Muscle layer of colon (tissue), 2 donors: ENCODE results near the gene PSEN2.

Experiments
- H3K27ac ChIP-seq: one replicate; pipeline ENCODE4 v1.7.0; 2013; ENCODE audit warnings: low read depth, mild to moderate bottlenecking, low read length, moderate library complexity
- H3K27me3 ChIP-seq, 2 donors: one replicate each; pipeline ENCODE4 v1.7.0; 2013; ENCODE audit warnings: low read length in 2 of 2, mild to moderate bottlenecking in 2 of 2; ENCODE audit not compliant: insufficient read depth in 2 of 2, control insufficient read depth in 1 of 2
- H3K36me3 ChIP-seq: one replicate; pipeline ENCODE4 v1.7.0; 2013; ENCODE audit warnings: mild to moderate bottlenecking, low read length; ENCODE audit not compliant: insufficient read depth
- H3K4me1 ChIP-seq: one replicate; pipeline ENCODE4 v1.7.0; 2013; ENCODE audit warnings: mild to moderate bottlenecking, low read length; ENCODE audit not compliant: insufficient read depth
- H3K4me3 ChIP-seq, 2 donors: one replicate each; pipeline ENCODE4 v1.7.0; 2013; ENCODE audit warnings: low read length in 2 of 2, low read depth in 1 of 2, mild to moderate bottlenecking in 1 of 2, moderate library complexity in 1 of 2
- H3K9ac ChIP-seq: one replicate; pipeline ENCODE4 v1.7.0; 2013; ENCODE audit warnings: low read length
- H3K9me3 ChIP-seq: one replicate; pipeline ENCODE4 v1.7.0; 2013; ENCODE audit warnings: mild to moderate bottlenecking, low read length
- donor health status: abdominal sarcoma.
- donor health status: Adenocarcinoma of cecum.

Gene PSEN2

DNA sequence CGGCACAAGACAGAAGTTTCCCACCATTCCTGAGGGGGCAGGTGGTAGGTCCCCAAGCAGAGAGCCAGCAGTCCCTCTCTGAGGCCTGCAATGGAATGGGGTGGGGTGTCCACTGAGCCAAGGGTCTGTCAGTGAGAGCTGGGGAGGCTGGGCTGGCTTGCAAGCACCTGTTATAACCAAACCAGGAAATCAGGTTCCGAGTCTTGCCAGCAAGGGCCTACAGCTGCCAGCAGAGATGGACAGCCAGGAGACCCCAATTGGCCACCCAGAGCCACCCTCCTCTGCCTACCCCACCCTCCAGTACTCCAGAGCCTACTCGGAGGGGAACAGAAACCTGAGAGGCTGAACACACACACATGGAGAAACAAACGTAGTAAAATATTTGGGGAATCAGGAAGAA is 32.2 kb downstream of the PSEN2 start:
- Histone ChIP-seq H3K27me3 (no peaks in the 10 kb centered on the region), H3K27ac (no peak overlapping the region), H3K4me1 (peaks cover 15% of the 10 kb centered on the region), H3K9ac (no peak overlapping the region), H3K4me3 (no peak overlapping the region), H3K36me3 (peaks cover 21% of the 10 kb centered on the region), H3K9me3 (no peaks in the 10 kb centered on the region)

GRCh38 chr1:226903819-226904716 is 33.7 kb downstream of the PSEN2 start:
- peaks cover 29% of the 10 kb centered on the region for H3K36me3 ChIP-seq
- H3K27me3 ChIP-seq: no peaks in the 10 kb centered on the region
- no peak overlapping the region for H3K9ac ChIP-seq
- H3K4me3 ChIP-seq: no peak overlapping the region
- H3K9me3 ChIP-seq: no peaks in the 10 kb centered on the region
- peaks cover 15% of the 10 kb centered on the region for H3K4me1 ChIP-seq
- peak overlapping the region; percentile 61 for H3K27ac ChIP-seq

DNA sequence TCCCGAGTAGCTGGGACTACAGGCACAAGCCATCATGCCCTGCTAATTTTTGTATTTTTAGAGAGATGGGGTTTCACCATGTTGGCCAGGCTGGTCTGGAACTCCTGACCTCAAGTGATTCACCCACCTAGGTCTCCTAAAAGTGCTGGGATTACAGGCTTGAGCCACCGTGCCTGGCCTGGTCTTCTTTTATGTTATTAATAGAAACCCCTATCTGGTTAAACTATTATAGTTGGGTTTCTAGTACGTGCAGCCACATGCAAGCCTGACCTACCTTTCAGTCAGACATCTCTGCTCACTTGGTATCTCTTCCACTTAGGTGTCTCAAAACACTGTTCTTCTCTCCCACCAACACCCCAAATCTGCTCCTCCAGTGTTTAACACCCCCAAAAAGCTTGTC is 34.4 kb downstream of the PSEN2 start:
- H3K36me3 ChIP-seq: peaks cover 24% of the 10 kb centered on the region
- H3K9ac ChIP-seq: no peak overlapping the region
- H3K9me3 ChIP-seq: no peaks in the 10 kb centered on the region
- no peaks in the 10 kb centered on the region for H3K27me3 ChIP-seq
- no peak overlapping the region for H3K27ac ChIP-seq
- H3K4me3 ChIP-seq: no peak overlapping the region
- H3K4me1 ChIP-seq: peaks cover 15% of the 10 kb centered on the region

DNA sequence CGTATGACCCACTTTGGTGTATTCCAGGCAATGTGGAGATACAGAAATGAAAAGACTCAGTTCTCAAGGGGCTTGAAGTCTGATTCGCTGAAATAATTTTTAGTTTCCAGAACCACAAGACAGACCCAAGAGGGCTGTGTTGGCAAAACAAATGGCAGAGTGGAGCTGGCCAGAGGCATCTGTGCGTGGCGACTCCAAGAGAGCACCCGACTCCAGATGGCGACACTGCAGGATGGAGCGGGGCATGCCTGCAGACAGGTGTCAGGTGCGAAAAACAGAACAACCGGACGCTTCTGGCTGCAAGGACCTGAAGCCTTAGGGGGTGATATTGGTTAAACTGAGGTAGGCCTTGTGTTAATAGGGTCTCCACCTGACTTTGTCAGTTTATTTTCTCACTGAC is 38.0 kb downstream of the PSEN2 start:
- H3K36me3 ChIP-seq: peaks cover 20% of the 10 kb centered on the region
- H3K27ac ChIP-seq: no peak overlapping the region
- H3K4me3 ChIP-seq: no peak overlapping the region
- no peaks in the 10 kb centered on the region for H3K27me3 ChIP-seq
- H3K4me1 ChIP-seq: peaks cover 12% of the 10 kb centered on the region
- H3K9me3 ChIP-seq: no peaks in the 10 kb centered on the region
- no peak overlapping the region for H3K9ac ChIP-seq

DNA sequence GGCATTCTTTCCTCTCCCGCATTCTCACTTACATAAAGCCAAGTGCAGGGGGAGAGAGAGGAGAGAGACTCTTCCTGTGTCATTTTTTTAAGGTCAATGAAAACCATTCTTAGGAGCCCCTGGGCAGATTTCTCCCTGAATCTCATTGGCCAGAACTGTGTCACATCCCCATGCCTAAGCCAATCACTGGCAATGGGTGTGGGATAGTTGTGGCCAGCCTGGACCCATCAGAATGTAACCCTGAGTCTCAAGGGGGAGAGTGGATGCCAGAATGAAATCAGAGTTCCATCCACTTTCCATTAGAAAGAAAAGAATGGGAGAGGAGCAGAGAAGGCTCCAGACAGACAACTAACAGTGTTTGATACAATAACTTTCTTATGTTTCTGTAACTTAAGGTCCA is 38.5 kb downstream of the PSEN2 start:
- Histone ChIP-seq H3K27ac (no peak overlapping the region), H3K36me3 (peaks cover 24% of the 10 kb centered on the region), H3K27me3 (no peaks in the 10 kb centered on the region), H3K4me1 (peaks cover 7% of the 10 kb centered on the region), H3K4me3 (no peak overlapping the region), H3K9ac (no peak overlapping the region), H3K9me3 (no peaks in the 10 kb centered on the region)

GRCh38 chr1:226912587-226913176 is 42.3 kb downstream of the PSEN2 start:
- no peak overlapping the region for H3K9ac ChIP-seq
- H3K9me3 ChIP-seq: no peaks in the 10 kb centered on the region
- peaks cover 26% of the 10 kb centered on the region for H3K36me3 ChIP-seq
- no peaks in the 10 kb centered on the region for H3K27me3 ChIP-seq
- no peak overlapping the region for H3K4me3 ChIP-seq
- no peaks in the 10 kb centered on the region for H3K4me1 ChIP-seq
- no peak overlapping the region for H3K27ac ChIP-seq

DNA sequence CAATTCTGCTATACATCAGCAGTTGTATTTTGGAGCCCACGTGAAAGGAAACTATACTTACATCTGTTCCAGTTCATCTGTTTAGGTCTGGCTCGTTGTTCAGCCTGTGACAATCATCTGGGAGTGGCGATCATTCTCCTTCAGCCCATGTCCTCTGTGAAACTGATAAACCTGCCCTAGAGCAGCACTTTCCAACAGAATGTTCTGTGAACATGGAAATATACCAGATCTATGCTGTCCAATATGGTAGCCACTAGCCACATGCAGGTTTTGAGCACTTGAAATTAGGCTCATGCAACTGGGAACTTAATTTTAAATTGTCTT is 45.2 kb downstream of the PSEN2 start:
- Histone ChIP-seq H3K9me3 (no peaks in the 10 kb centered on the region), H3K4me1 (no peaks in the 10 kb centered on the region), H3K4me3 (no peak overlapping the region), H3K9ac (no peak overlapping the region), H3K27me3 (no peaks in the 10 kb centered on the region), H3K27ac (no peak overlapping the region), H3K36me3 (peaks cover 24% of the 10 kb centered on the region)

- no peaks in the 10 kb centered on the region for H3K4me1 ChIP-seq
- H3K27me3 ChIP-seq: no peaks in the 10 kb centered on the region
- no peaks in the 10 kb centered on the region for H3K9me3 ChIP-seq
- no peak overlapping the region for H3K9ac ChIP-seq
- H3K4me3 ChIP-seq: no peak overlapping the region
- no peak overlapping the region for H3K27ac ChIP-seq
- peaks cover 23% of the 10 kb centered on the region for H3K36me3 ChIP-seq
These were observed 46.1 kb downstream of the PSEN2 start for GRCh38 chr1:226916497-226916896.

- H3K9me3 ChIP-seq: no peaks in the 10 kb centered on the region
- H3K4me3 ChIP-seq: no peak overlapping the region
- H3K27me3 ChIP-seq: no peaks in the 10 kb centered on the region
- peaks cover 14% of the 10 kb centered on the region for H3K36me3 ChIP-seq
- H3K9ac ChIP-seq: no peak overlapping the region
- H3K27ac ChIP-seq: no peak overlapping the region
- H3K4me1 ChIP-seq: no peaks in the 10 kb centered on the region
These were observed 49.2 kb downstream of the PSEN2 start for GRCh38 chr1:226919587-226919986.

GRCh38 chr1:226919995-226920394 is 49.6 kb downstream of the PSEN2 start:
- Histone ChIP-seq H3K27ac (no peak overlapping the region), H3K4me3 (no peak overlapping the region), H3K9ac (no peak overlapping the region), H3K9me3 (no peaks in the 10 kb centered on the region), H3K27me3 (no peaks in the 10 kb centered on the region), H3K36me3 (peaks cover 14% of the 10 kb centered on the region), H3K4me1 (no peaks in the 10 kb centered on the region)

- no peak overlapping the region for H3K9ac ChIP-seq
- H3K36me3 ChIP-seq: peaks cover 14% of the 10 kb centered on the region
- no peaks in the 10 kb centered on the region for H3K27me3 ChIP-seq
- no peaks in the 10 kb centered on the region for H3K4me1 ChIP-seq
- no peak overlapping the region for H3K27ac ChIP-seq
- no peak overlapping the region for H3K4me3 ChIP-seq
- no peaks in the 10 kb centered on the region for H3K9me3 ChIP-seq
These were observed 50.1 kb downstream of the PSEN2 start for GRCh38 chr1:226920446-226920894.

GRCh38 chr1:226921504-226921903 is 51.1 kb downstream of the PSEN2 start:
- Histone ChIP-seq H3K27ac (no peak overlapping the region), H3K4me3 (no peak overlapping the region), H3K27me3 (no peaks in the 10 kb centered on the region), H3K36me3 (peaks cover 14% of the 10 kb centered on the region), H3K9ac (no peak overlapping the region), H3K4me1 (no peaks in the 10 kb centered on the region), H3K9me3 (no peaks in the 10 kb centered on the region)
